ENCODE measurements around the gene HP1BP3.
"Not testable (repeated sequence)": the region's sequence is repeated elsewhere in the genome, so short reads cannot be mapped to it uniquely, and the experiment has no call there.

Gene HP1BP3

GRCh38 chr1:20792196-20792595 is 5.1 kb upstream of the HP1BP3 start:
- no peak for TF ChIP-seq EZH2 (IDR thresholded peaks at IDR 0.05; ENCODE audit: borderline replicate concordance, low read length)
- no peak for TF ChIP-seq CTCF (IDR thresholded peaks at IDR 0.05; ENCODE audit: low read length)
- Histone ChIP-seq H3K4me3 (ENCODE audit: low read depth, low read length, poor library complexity, severe bottlenecking) (no peak overlapping the region), H3K4me2 (ENCODE audit: low read length) (no peak overlapping the region), H4K20me1 (ENCODE audit: insufficient read depth, low read length) (no peaks in the 10 kb centered on the region), H3K27ac (ENCODE audit: low read depth, low read length, poor library complexity, severe bottlenecking) (no peak overlapping the region), H3K9me3 (ENCODE audit: low read length) (no peaks in the 10 kb centered on the region), H3K27me3 (ENCODE audit: insufficient read depth, low read length) (no peaks in the 10 kb centered on the region), H3K79me2 (ENCODE audit: insufficient read depth, low read length) (no peaks in the 10 kb centered on the region), H3K9me2 (ENCODE audit: low read depth, low read length) (no peaks in the 10 kb centered on the region), H2AFZ (ENCODE audit: low read length) (no peak overlapping the region), H3K4me1 (ENCODE audit: insufficient read depth, low read length, severe bottlenecking) (peaks cover 8% of the 10 kb centered on the region), H3K9ac (ENCODE audit: low read length) (no peak overlapping the region), H3F3A (ENCODE audit: insufficient read depth, low read length) (no peaks in the 10 kb centered on the region), H3K36me3 (ENCODE audit: insufficient read depth, low read length) (no peaks in the 10 kb centered on the region)

GRCh38 chr1:20790785-20791184 is 3.7 kb upstream of the HP1BP3 start:
- no peaks in the 10 kb centered on the region for H3K36me3 ChIP-seq (ENCODE audit: insufficient read depth, low read length)
- H3F3A ChIP-seq (ENCODE audit: insufficient read depth, low read length), result no peaks in the 10 kb centered on the region
- H3K9me3 ChIP-seq (ENCODE audit: low read length), result no peaks in the 10 kb centered on the region
- H3K27ac ChIP-seq (ENCODE audit: low read depth, low read length, poor library complexity, severe bottlenecking), result no peak overlapping the region
- no peak overlapping the region for H3K9ac ChIP-seq (ENCODE audit: low read length)
- peaks cover 8% of the 10 kb centered on the region for H3K4me1 ChIP-seq (ENCODE audit: insufficient read depth, low read length, severe bottlenecking)
- no peak for TF ChIP-seq EZH2 (IDR thresholded peaks at IDR 0.05; ENCODE audit: borderline replicate concordance, low read length)
- no peak for TF ChIP-seq CTCF (IDR thresholded peaks at IDR 0.05; ENCODE audit: low read length)
- H3K79me2 ChIP-seq (ENCODE audit: insufficient read depth, low read length), result peaks cover 5% of the 10 kb centered on the region
- no peak overlapping the region for H2AFZ ChIP-seq (ENCODE audit: low read length)
- H3K4me2 ChIP-seq (ENCODE audit: low read length), result no peak overlapping the region
- H4K20me1 ChIP-seq (ENCODE audit: insufficient read depth, low read length), result no peaks in the 10 kb centered on the region
- no peaks in the 10 kb centered on the region for H3K9me2 ChIP-seq (ENCODE audit: low read depth, low read length)
- no peaks in the 10 kb centered on the region for H3K27me3 ChIP-seq (ENCODE audit: insufficient read depth, low read length)
- H3K4me3 ChIP-seq (ENCODE audit: low read depth, low read length, poor library complexity, severe bottlenecking), result no peak overlapping the region

GRCh38 chr1:20789598-20789997 is 2.5 kb upstream of the HP1BP3 start:
- H3K4me1 ChIP-seq (ENCODE audit: insufficient read depth, low read length, severe bottlenecking), result peaks cover 14% of the 10 kb centered on the region
- peaks cover 16% of the 10 kb centered on the region for H3K79me2 ChIP-seq (ENCODE audit: insufficient read depth, low read length)
- not testable (repeated sequence) for H3K9ac ChIP-seq (ENCODE audit: low read length); H3K36me3 ChIP-seq (ENCODE audit: insufficient read depth, low read length); H3K4me3 ChIP-seq (ENCODE audit: low read depth, low read length, poor library complexity, severe bottlenecking); H3K4me2 ChIP-seq (ENCODE audit: low read length); H3K27me3 ChIP-seq (ENCODE audit: insufficient read depth, low read length); H3K27ac ChIP-seq (ENCODE audit: low read depth, low read length, poor library complexity, severe bottlenecking); H3F3A ChIP-seq (ENCODE audit: insufficient read depth, low read length); H4K20me1 ChIP-seq (ENCODE audit: insufficient read depth, low read length); H2AFZ ChIP-seq (ENCODE audit: low read length); H3K9me2 ChIP-seq (ENCODE audit: low read depth, low read length); H3K9me3 ChIP-seq (ENCODE audit: low read length)

Measured in OCI-LY1 (cell line).